GM13976 (cell line): ENCODE data around the gene SCAF8.

ENCODE experiments used
- DNase-seq: peaks from one replicate; pipeline ENCODE4 v3.0.0; 2012; ENCODE audit warnings: low spot score
- in situ Hi-C: fragments of 300-500 bp; cut with MboI; formaldehyde crosslinking; loops from one replicate; pipeline ENCODE4 v1.12.0; 2022; ENCODE audit warnings: low sequenced_read_pairs, mixed read lengths, inconsistent platforms; ENCODE audit not compliant: unreplicated experiment
- TF ChIP-seq, protein P1 (sequence below): IDR thresholded peaks from 2 replicates; pipeline ENCODE4 v1.5.1; 2012; ENCODE audit warnings: borderline replicate concordance, mild to moderate bottlenecking; ENCODE audit not compliant: insufficient read depth; ENCODE audit errors: extremely low read depth, missing control alignments, control extremely low read depth

SCAF8 gene

DNA sequence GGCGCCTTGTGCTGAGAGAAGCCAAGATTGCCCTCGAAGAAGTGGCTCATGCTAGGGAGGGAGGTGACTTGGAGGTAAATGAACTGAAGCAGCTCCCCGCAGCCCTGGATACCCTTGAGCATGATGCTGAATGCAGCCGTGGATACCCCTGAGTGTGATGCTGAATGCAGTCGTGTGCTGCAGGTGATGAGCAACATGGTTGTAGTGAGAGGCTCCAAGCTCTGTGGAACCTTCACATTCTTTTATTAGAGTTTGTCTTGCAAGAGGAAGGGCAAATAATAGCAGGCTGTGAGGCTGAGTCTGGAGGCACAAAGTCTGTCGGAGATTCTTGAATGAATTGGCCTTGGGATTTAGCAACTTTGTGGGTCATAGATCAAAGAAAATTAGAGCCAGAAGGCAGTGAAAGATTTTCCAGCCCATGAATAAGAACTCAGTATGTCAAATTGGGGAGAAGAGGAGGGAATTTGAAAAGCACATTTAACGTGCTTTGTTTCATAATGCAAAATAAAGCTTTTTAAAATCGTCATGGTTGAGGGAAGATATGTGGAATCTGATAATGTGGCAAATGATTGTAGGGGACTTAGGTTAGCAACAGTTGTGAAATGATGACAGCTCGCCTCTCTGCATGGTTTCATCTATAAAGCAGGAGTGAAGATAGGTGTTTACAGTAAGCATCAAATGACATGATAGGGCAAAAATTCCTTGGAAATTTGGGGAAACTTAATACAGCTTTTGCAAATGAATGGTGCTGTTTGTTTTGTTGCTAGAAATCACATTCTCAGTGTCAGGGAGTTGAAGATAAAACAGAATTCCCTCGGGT is 141.8 kb downstream of the SCAF8 start:
- DNase-seq: no peak
- in situ Hi-C loops: no loop called here

DNA sequence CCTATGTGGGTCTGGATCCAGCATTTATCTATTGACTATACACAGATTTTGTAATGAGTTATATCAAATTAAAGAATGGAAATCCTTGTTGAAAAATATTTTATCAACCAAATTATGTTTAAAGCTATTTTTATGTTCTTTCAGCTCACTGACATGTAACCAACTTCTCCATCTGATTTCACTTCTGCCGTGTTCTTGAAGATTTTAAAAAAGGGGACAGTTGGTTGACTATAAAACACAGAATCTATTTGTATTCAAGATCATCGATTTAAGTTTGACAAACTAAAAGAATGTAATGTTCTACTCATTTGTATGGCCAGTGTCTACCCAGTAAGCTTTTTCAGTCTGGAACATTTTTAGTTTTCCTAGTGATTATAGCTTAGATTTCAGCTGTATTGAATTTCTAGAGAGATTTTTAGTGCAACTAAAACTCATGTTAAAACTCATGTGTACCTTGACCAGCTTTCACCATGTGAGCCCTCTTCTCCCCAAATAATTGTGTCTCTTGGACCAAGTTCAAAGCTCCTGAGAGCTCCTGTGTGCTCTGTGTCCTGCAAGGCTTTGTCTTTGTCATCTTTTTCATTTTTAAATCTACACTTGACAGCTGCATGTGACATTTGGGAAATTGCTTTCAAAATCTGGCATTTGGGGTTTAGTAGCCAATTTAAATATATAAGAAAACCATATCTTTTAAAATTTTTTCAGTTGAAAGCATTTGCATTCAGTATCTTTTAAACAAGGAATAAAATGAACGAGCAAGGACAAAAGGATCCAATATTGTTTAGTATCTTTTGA is 143.5 kb downstream of the SCAF8 start:
- in situ Hi-C loops: no loop called here
- no peak for DNase-seq
- TF ChIP-seq, protein P1, sequence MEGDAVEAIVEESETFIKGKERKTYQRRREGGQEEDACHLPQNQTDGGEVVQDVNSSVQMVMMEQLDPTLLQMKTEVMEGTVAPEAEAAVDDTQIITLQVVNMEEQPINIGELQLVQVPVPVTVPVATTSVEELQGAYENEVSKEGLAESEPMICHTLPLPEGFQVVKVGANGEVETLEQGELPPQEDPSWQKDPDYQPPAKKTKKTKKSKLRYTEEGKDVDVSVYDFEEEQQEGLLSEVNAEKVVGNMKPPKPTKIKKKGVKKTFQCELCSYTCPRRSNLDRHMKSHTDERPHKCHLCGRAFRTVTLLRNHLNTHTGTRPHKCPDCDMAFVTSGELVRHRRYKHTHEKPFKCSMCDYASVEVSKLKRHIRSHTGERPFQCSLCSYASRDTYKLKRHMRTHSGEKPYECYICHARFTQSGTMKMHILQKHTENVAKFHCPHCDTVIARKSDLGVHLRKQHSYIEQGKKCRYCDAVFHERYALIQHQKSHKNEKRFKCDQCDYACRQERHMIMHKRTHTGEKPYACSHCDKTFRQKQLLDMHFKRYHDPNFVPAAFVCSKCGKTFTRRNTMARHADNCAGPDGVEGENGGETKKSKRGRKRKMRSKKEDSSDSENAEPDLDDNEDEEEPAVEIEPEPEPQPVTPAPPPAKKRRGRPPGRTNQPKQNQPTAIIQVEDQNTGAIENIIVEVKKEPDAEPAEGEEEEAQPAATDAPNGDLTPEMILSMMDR: no peak

More for the DNA sequence above, 141.8 kb downstream of the SCAF8 start:
- TF ChIP-seq, protein P1: no peak

DNA sequence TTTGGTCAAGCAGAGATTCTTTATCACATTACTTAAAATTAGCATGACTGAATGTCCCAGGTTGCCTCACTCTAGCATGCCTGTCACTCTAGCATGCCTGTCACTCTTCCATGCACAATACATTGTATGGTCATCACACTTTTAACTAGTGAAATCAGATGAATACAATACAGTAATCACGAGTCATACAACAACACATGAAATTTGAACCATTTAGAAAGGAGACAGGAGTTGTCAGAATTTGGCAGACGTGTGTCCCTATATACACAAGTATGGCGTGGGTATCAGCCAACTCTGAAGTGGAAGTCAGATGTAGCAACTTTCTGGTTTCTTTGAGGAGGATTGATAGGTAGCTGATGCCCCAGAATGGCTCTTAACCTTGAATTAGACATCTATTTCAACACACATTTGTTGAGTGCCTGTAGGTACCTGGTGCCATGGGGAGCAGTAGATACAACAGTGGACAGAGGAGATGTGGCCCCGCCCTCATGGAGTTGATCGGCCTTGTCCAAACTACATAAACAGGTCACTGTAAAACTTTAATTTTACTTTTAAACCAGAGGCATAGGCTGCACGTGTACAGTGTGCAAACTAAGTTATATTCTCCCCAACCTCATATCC is 145.8 kb downstream of the SCAF8 start:
- DNase-seq: no peak
- in situ Hi-C loops: no loop called here
- TF ChIP-seq, protein P1: no peak

DNA sequence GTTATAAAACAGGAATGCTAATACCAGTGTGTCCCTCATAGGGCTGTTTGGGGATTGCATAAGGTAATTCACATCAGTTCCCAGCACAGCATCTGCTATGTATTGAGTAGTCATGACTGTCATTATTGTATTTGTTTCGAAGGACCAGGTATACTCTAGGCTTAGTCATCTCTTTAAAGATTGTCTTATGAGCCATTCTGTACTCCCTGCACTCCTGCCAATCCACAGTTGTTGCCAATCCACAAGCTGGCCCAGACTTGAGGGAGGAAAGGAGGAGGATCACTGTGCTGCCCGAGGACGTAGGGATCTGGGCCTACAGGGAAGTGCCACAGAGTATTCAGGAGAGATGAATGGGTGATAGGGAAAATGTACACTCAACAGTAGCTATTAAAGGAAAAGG is 148.9 kb downstream of the SCAF8 start:
- no peak for DNase-seq
- in situ Hi-C loops: no loop called here
- TF ChIP-seq, protein P1: no peak
